HepG2 (cell line): ENCODE data around the gene GPC6. TPM values are rescaled to one million over a fixed set of nuclear protein-coding genes. Genes with fewer than 3 reads are reported as not detected.

Experiments used
- FOSL1 ChIP-seq: sonication (generic); formaldehyde crosslinking; IDR thresholded peaks from 2 replicates; pipeline ENCODE4 v1.9.0; 2021; ENCODE audit warnings: missing genetic modification reagents, borderline replicate concordance
- HMGXB3 ChIP-seq: sonication (generic); formaldehyde crosslinking; IDR thresholded peaks from 2 replicates; pipeline ENCODE4 v1.4.0; 2020; ENCODE audit warnings: missing genetic modification reagents, borderline replicate concordance
- IRF2 ChIP-seq: IDR thresholded peaks from 2 replicates; pipeline ENCODE4 v1.6.1; 2018; ENCODE audit warnings: missing genetic modification reagents, missing compliant biosample characterization
- KMT2A ChIP-seq: sonication (generic); formaldehyde crosslinking; IDR thresholded peaks from 2 replicates; pipeline ENCODE4 v1.4.0; 2020; ENCODE audit warnings: missing genetic modification reagents
- MIXL1 ChIP-seq: IDR thresholded peaks from 2 replicates; pipeline ENCODE4 v1.6.1; 2016
- RXRA ChIP-seq: sonication (generic); formaldehyde crosslinking; IDR thresholded peaks from 2 replicates; pipeline ENCODE4 v1.5.1; 2020; ENCODE audit warnings: missing genetic modification reagents
- ZFX ChIP-seq: sonication (generic); formaldehyde crosslinking; IDR thresholded peaks from 2 replicates; pipeline ENCODE4 v1.4.0; 2020; ENCODE audit warnings: mild to moderate bottlenecking, low read depth, missing genetic modification reagents, moderate library complexity
- ZNF18 ChIP-seq: sonication (generic); formaldehyde crosslinking; IDR thresholded peaks from 2 replicates; pipeline ENCODE4 v1.8.0; 2022; ENCODE audit warnings: mild to moderate bottlenecking, missing genetic modification reagents; ENCODE audit not compliant: insufficient replicate concordance
- ZNF292 ChIP-seq: sonication (generic); formaldehyde crosslinking; IDR thresholded peaks from 2 replicates; pipeline ENCODE4 v1.8.1; 2022; ENCODE audit warnings: mild to moderate bottlenecking, low read depth, missing genetic modification reagents, borderline replicate concordance
- ZNF317 ChIP-seq: sonication (generic); formaldehyde crosslinking; IDR thresholded peaks from 2 replicates; pipeline ENCODE4 v1.5.0; 2020; ENCODE audit warnings: mild to moderate bottlenecking, missing genetic modification reagents
- ZNF354B ChIP-seq: sonication (generic); formaldehyde crosslinking; IDR thresholded peaks from 2 replicates; pipeline ENCODE4 v1.8.0; 2022; ENCODE audit warnings: mild to moderate bottlenecking, missing genetic modification reagents
- ZNF556 ChIP-seq: sonication (generic); formaldehyde crosslinking; IDR thresholded peaks from 2 replicates; pipeline ENCODE4 v1.4.0; 2020; ENCODE audit warnings: mild to moderate bottlenecking, missing genetic modification reagents, borderline replicate concordance
- ZNF674 ChIP-seq: sonication (generic); formaldehyde crosslinking; IDR thresholded peaks from 2 replicates; pipeline ENCODE4 v1.5.0; 2020; ENCODE audit warnings: low read depth, mild to moderate bottlenecking, missing genetic modification reagents
- polyA plus RNA-seq, 8 experiments: library from polyadenylated mRNA; depleted of rRNA in 3 of 8; stranded (reverse) in 7 of 8; unstranded in 1 of 8; fragments of >200 nt; fragmentation: Illumina TruSeq in 4 of 8; extraction: Trizol in 4 of 8; gene quantifications; 2 replicates each; pipeline versions ENCODE4 v1.2.1 to v1.2.3, GENCODE V29; 2011 to 2016; ENCODE audit warnings: low read depth in 4 of 8, missing spikeins in 1 of 8, mixed read lengths in 1 of 8; ENCODE audit not compliant: insufficient read depth in 1 of 8
- total RNA-seq, 5 experiments: library from RNA; depleted of rRNA; stranded (reverse); fragments of >200 nt; fragmentation: Illumina TruSeq; extraction: Trizol; gene quantifications; 2 replicates each; pipeline ENCODE4 v1.2.3, GENCODE V29; 2016; ENCODE audit warnings: low read depth in 1 of 5
- TF ChIP-seq, protein P1 (sequence below): IDR thresholded peaks from 2 replicates; pipeline ENCODE4 v1.6.1; 2016; ENCODE audit warnings: control low read depth
- TF ChIP-seq, protein P2 (sequence below): sonication (generic); formaldehyde crosslinking; IDR thresholded peaks from 2 replicates; pipeline ENCODE4 v1.4.0; 2020; ENCODE audit warnings: missing genetic modification reagents, borderline replicate concordance
- TF ChIP-seq, protein P3 (sequence below): sonication (generic); formaldehyde crosslinking; IDR thresholded peaks from 2 replicates; pipeline ENCODE4 v1.8.1; 2023; ENCODE audit warnings: mild to moderate bottlenecking, missing genetic modification reagents
- TF ChIP-seq, protein P4 (sequence below): sonication (generic); formaldehyde crosslinking; IDR thresholded peaks from 2 replicates; pipeline ENCODE4 v1.5.1; 2020; ENCODE audit warnings: missing genetic modification reagents, mild to moderate bottlenecking, borderline replicate concordance

GPC6 gene
- total and polyA plus RNA-seq, 2 of the 13 experiments (the other 11 are each of a cell fraction or from before 2014, with no cell fraction given), result 24.5 to 33.9 TPM

DNA sequence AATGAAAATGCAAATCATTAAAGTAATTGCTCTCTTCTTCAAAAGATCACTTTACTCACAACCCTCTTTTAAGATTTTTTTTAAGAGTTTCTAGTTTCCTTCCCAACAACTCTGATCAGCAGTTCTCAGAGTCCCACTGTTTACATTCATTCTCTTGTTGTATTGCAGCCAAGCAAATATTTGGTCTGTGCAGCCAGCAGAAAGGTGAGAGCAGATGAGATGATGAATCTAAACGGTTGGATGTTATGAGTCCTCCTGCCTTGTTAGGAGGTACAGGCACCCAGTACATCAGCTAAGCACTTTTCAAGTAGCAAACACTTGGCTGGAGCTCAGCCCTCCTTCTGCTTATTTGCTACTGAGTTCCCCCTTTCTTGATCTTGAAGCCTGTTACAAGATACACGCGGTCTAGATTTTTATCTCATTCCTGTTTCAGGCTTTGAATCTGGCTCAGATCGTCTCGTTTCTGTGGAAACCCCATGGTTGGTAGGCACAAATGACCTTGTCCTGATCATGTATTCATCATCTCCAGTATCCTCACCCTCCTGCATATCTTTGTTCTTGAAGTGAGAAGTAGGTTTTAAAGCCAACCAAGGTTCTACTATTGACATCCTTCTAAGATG, 952.1 kb downstream of the GPC6 start (continued):
- TF ChIP-seq IRF2 (CRISPR knock-in tag) (no peak), FOSL1 (no peak), RXRA (CRISPR knock-in tag) (no peak), ZFX (no peak), KMT2A (CRISPR knock-in tag) (no peak), ZNF18 (no peak), ZNF317 (0 out of 2 replicates have a peak, but pooled peaks have one; percentile 40), ZNF354B (CRISPR knock-in tag) (no peak), ZNF674 (CRISPR knock-in tag) (no peak), HMGXB3 (CRISPR knock-in tag) (0 out of 2 replicates have a peak, but pooled peaks have one; percentile 27), MIXL1 (0 out of 2 replicates have a peak, but pooled peaks have one; percentile 34), ZNF292 (CRISPR knock-in tag) (no peak), ZNF556 (CRISPR knock-in tag) (no peak)
- TF ChIP-seq, protein P1, sequence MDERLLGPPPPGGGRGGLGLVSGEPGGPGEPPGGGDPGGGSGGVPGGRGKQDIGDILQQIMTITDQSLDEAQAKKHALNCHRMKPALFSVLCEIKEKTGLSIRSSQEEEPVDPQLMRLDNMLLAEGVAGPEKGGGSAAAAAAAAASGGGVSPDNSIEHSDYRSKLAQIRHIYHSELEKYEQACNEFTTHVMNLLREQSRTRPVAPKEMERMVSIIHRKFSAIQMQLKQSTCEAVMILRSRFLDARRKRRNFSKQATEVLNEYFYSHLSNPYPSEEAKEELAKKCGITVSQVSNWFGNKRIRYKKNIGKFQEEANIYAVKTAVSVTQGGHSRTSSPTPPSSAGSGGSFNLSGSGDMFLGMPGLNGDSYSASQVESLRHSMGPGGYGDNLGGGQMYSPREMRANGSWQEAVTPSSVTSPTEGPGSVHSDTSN (CRISPR knock-in tag), result no peak
- TF ChIP-seq, protein P2, sequence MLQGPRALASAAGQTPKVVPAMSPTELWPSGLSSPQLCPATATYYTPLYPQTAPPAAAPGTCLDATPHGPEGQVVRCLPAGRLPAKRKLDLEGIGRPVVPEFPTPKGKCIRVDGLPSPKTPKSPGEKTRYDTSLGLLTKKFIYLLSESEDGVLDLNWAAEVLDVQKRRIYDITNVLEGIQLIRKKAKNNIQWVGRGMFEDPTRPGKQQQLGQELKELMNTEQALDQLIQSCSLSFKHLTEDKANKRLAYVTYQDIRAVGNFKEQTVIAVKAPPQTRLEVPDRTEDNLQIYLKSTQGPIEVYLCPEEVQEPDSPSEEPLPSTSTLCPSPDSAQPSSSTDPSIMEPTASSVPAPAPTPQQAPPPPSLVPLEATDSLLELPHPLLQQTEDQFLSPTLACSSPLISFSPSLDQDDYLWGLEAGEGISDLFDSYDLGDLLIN (CRISPR knock-in tag), result no peak
- TF ChIP-seq, protein P3, sequence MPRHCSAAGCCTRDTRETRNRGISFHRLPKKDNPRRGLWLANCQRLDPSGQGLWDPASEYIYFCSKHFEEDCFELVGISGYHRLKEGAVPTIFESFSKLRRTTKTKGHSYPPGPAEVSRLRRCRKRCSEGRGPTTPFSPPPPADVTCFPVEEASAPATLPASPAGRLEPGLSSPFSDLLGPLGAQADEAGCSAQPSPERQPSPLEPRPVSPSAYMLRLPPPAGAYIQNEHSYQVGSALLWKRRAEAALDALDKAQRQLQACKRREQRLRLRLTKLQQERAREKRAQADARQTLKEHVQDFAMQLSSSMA (CRISPR knock-in tag), result no peak
- TF ChIP-seq, protein P4, sequence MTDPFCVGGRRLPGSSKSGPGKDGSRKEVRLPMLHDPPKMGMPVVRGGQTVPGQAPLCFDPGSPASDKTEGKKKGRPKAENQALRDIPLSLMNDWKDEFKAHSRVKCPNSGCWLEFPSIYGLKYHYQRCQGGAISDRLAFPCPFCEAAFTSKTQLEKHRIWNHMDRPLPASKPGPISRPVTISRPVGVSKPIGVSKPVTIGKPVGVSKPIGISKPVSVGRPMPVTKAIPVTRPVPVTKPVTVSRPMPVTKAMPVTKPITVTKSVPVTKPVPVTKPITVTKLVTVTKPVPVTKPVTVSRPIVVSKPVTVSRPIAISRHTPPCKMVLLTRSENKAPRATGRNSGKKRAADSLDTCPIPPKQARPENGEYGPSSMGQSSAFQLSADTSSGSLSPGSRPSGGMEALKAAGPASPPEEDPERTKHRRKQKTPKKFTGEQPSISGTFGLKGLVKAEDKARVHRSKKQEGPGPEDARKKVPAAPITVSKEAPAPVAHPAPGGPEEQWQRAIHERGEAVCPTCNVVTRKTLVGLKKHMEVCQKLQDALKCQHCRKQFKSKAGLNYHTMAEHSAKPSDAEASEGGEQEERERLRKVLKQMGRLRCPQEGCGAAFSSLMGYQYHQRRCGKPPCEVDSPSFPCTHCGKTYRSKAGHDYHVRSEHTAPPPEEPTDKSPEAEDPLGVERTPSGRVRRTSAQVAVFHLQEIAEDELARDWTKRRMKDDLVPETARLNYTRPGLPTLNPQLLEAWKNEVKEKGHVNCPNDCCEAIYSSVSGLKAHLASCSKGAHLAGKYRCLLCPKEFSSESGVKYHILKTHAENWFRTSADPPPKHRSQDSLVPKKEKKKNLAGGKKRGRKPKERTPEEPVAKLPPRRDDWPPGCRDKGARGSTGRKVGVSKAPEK (CRISPR knock-in tag), result no peak
